RWPE1 (cell line): ENCODE measurements around the gene LRRC27.
"Not testable (repeated sequence)": the region's sequence is repeated elsewhere in the genome, so short reads cannot be mapped to it uniquely, and the experiment has no call there.

ENCODE experiments used
- CTCF ChIA-PET: fragments of 350-600 bp; sonication (Branson Sonifier 250); formaldehyde crosslinking; extraction: SDS; loops from one replicate; lab custom pipeline; 2021; lab: Yijun Ruan, JAX
- POLR2A ChIA-PET: fragments of 400-600 bp; formaldehyde crosslinking; extraction: SDS; loops from one replicate; lab custom pipeline; 2020; ENCODE audit warnings: antibody characterized with exemption; ENCODE audit not compliant: low non-redundant PET; lab: Yijun Ruan, JAX
- DNase-seq: peaks from one replicate; pipeline ENCODE4 v3.0.0; 2012; ENCODE audit warnings: low spot score
- H3K27ac ChIP-seq: fragments of 450-650 bp; 2 replicates; pipeline ENCODE4 v1.5.1; 2017
- TF ChIP-seq, protein P1 (sequence below): fragments of 450-650 bp; conservative IDR thresholded peaks from 2 replicates; pipeline ENCODE4 v1.5.1; 2017; ENCODE audit warnings: low read depth, mild to moderate bottlenecking

LRRC27 gene

DNA sequence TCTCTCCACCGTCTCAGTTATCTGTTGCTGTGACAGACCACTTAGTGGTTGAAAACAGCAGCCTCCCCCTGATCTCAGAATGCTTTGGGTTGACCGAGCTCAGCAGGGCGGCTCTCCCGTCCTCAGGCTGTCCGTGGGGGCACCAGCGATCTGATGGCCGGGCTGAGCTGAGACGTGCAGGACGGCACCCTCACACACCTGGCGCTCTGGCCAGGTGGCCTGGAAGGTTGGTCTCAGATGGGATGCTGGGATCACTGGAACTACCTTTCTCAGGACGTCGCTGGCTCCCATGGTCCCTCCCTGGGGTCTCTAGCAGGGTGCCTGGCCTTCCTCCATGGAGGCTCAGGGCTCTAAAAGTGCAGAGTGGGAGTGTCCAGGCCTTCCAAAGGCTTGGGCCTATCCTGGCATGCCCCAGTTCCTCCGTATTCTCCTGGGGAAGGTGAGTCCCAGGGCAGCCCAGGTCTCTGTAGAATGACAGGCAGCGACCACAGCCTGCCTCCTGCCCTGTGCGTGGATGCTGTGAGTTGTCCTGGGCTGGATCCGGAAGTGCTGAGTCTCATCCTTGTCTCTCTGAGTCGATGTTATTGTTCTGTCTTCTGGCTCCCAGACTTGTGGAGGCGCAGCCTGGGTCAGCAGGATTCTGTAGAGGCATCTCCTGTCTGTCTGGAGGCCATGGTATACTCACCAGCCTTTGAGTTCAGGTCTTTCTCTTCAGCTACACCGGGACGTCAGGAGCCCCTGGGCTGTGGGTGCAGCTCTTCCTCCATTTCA is 52.8 kb downstream of the LRRC27 start:
- ChIA-PET CTCF (interaction anchor here (0.6 to 0.9 kb wide), 2 partner anchors 24 to 68 kb away, joined by 3 read pairs; no protein-coding TSS in a partner anchor), POLR2A (no interaction called here)
- H3K27ac ChIP-seq = no peak overlapping the region
- TF ChIP-seq, protein P1, sequence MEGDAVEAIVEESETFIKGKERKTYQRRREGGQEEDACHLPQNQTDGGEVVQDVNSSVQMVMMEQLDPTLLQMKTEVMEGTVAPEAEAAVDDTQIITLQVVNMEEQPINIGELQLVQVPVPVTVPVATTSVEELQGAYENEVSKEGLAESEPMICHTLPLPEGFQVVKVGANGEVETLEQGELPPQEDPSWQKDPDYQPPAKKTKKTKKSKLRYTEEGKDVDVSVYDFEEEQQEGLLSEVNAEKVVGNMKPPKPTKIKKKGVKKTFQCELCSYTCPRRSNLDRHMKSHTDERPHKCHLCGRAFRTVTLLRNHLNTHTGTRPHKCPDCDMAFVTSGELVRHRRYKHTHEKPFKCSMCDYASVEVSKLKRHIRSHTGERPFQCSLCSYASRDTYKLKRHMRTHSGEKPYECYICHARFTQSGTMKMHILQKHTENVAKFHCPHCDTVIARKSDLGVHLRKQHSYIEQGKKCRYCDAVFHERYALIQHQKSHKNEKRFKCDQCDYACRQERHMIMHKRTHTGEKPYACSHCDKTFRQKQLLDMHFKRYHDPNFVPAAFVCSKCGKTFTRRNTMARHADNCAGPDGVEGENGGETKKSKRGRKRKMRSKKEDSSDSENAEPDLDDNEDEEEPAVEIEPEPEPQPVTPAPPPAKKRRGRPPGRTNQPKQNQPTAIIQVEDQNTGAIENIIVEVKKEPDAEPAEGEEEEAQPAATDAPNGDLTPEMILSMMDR = no peak
- no peak for DNase-seq

DNA sequence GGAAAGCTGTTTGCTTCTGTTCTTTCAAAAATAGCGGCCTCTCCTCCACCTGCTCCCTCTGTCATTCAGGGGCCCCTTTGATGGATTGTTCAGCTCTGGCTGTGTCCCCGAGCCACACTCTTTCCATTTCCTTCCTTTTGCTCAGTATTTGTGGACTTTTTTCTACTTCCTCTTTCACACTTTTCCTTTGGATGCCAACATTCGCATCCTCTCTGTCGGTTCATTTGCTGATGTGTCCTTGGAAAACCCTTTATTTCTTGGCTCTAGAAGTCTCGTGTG is 53.3 kb downstream of the LRRC27 start:
- POLR2A ChIA-PET = no interaction called here
- TF ChIP-seq, protein P1 = no peak
- CTCF ChIA-PET = no interaction called here
- no peak overlapping the region for H3K27ac ChIP-seq
- no peak for DNase-seq

DNA sequence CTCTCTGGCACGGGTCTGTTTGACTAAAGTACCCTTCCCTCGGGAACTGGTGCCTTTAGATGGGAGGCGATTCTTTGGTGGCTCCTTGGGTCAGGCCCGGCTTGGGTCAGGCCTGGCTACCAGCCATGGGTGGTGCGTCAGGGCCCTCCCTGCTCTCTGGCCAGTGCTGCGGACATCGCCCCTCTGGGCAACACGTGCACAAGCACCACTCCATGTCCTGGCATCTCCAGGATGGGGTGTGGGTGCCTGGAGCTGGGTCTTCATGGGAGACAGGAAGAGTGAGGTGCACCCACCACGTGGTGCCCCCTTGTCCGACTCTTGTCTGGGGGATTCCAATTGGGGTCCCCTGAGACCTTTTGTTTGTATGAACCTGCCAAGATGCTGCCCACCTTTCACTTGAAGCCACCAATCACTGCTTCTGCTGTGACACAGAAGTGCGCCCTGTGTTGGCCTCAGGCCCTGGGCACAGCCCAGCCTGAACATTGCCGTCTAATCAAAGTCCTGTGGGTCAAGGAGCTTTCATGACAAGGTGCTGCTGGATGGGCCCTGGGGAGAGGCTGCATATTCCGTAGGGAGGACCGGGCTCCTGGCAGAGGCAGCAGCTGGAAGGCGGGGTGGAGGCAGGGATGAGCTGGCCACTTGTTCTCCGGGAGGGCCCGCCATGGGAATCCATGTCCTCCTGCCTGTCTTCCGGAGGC is 53.9 kb downstream of the LRRC27 start:
- TF ChIP-seq, protein P1 = no peak
- no peak overlapping the region for H3K27ac ChIP-seq
- DNase-seq = no peak
- CTCF ChIA-PET = interaction anchor here (0.6 to 0.7 kb wide), 2 partner anchors 36 to 61 kb away, joined by 7 read pairs; no protein-coding TSS in a partner anchor
- POLR2A ChIA-PET = no interaction called here

DNA sequence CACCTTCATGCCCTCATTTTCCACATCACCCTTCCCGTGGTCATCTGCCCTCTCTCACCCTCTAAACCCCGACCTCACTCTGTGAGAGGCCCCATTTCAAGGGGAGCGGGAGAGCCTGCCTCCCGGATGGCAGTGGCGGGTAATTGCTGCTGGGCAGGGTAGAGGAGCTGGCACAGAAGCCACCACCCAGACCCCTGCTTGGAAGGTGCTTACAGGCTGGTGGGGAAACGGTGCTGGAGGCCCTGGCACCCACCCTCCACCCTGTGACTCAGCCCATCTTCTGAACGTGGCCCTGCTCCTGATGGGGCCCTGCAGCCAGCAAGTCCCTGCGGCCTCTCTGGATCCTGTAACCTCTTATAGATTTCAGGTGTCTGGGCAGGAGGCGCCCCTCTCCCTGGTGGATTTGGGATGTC is 54.4 kb downstream of the LRRC27 start:
- POLR2A ChIA-PET = no interaction called here
- H3K27ac ChIP-seq = no peak overlapping the region
- no peak for DNase-seq
- CTCF ChIA-PET = interaction anchor here (0.7 kb wide), 1 partner anchor 61 kb away, joined by 7 read pairs; no protein-coding TSS in a partner anchor
- TF ChIP-seq, protein P1 = no peak

DNA sequence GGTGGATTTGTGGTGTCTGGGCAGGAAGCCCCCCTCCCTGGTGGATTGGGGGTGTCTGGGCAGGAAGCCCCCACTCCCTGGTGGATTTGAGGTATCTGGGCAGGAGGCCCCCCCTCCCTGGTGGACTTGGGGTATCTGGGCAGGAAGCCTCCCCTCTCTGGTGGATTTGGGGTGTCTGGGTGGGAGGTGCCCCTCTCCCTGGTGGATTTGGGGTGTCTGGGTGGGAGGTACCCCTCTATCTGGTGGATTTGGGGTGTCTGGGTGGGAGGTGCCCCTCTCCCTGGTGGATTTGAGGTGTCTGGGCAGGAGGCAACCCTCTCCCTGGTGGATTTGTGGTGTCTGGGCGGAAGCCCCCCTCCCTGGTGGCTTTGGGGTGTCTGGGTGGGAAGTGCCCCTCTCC is 54.9 kb downstream of the LRRC27 start:
- CTCF ChIA-PET = interaction anchor here (0.7 to 0.8 kb wide), 2 partner anchors 11 to 60 kb away, joined by 4 read pairs; no protein-coding TSS in a partner anchor
- POLR2A ChIA-PET, DNase-seq, H3K27ac ChIP-seq: not testable (repeated sequence)

- TF ChIP-seq, protein P1 = peak; percentile 54
- H3K27ac ChIP-seq = peak overlapping the region; percentile 51
- peak; percentile 90 for DNase-seq
- ChIA-PET POLR2A (no interaction called here), CTCF (interaction anchor here (0.6 to 0.8 kb wide), 7 partner anchors 10 to 202 kb away, joined by 3 to 5 read pairs (median 4); no protein-coding TSS in a partner anchor)
These were observed 55.8 kb downstream of the LRRC27 start for GRCh38 chr10:132387764-132388210.
